HG02884 (cell line): ENCODE results near the gene THRB.
A peak's percentile ranks its signal among the peaks of the same experiment; 100 is the strongest.
"Not testable (repeated sequence)": the region's sequence is repeated elsewhere in the genome, so short reads cannot be mapped to it uniquely, and the experiment has no call there.

Experiments used
- ATAC-seq: cut with Tn5 transposase; IDR thresholded peaks from one replicate; pipeline ENCODE4 v1.9.1; 2021; ENCODE audit warnings: mild to moderate bottlenecking, moderate library complexity; ENCODE audit not compliant: unreplicated experiment

The THRB gene

GRCh38 chr3:24128199-24129005, 366.2 kb downstream of the THRB start:
- no peak for ATAC-seq

DNA sequence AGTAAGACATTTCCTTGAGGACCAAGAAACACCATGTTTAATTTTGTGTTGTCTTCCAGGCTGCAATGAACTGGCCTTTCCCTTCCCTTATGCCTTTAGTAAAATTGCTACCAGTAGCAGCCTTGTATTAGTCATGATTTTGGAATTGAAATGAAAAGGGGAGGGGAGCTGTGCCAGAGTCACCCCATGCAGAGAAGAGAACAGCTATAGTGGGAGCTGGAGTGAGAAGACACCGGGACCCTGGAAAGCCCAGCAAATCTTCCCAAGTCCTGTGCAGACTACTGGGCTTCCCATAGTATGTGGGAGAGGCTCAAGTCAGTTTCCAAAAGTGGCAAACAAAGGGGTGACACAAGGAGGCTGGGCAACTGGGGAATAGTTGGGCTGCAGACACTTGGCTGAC, 371.1 kb downstream of the THRB start:
- no peak for ATAC-seq

GRCh38 chr3:24120434-24120833, 374.2 kb downstream of the THRB start:
- ATAC-seq = no peak

DNA sequence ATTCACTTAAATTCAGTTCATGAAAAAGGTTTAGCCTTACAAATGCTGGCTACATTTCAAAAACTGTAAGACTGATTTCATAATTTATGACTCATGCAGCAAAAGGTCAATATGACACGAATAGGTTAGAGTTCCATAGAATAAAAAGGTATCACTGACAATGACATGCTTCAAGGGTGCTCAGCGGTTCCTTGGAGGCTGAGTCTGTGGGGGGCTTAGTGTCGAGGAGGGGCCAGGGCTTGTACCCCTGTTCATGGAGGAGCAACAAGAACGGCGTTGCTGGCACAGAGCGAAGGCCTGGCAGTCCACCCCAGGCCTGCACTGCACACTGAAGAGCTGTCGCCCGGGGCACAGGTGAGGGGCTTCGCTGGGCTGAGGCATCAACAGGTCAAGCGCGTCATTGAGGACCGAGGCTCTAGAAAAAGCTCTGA, 375.3 kb downstream of the THRB start:
- no peak for ATAC-seq

GRCh38 chr3:24117508-24117907, 377.1 kb downstream of the THRB start:
- ATAC-seq = no peak

GRCh38 chr3:24111711-24112110, 382.9 kb downstream of the THRB start:
- ATAC-seq = no peak

DNA sequence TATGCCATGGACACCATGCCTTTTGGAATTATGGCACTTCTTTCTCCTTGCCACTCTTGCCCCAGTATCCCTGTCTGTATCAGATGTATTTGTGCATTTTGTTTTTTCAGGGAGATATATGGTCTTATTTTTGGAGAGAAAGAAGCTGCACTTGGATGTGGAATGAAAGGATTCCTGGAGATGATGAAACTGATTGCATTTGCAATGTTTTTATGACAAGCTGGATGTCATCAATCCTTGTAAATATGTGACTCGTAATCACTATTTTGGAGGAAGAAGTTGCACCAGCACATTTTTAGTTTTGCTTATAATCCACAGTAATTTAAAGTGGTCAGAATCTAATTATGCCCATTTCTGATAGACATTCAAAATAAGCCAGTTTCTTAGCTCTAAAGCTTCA, 384.6 kb downstream of the THRB start:
- ATAC-seq = no peak

DNA sequence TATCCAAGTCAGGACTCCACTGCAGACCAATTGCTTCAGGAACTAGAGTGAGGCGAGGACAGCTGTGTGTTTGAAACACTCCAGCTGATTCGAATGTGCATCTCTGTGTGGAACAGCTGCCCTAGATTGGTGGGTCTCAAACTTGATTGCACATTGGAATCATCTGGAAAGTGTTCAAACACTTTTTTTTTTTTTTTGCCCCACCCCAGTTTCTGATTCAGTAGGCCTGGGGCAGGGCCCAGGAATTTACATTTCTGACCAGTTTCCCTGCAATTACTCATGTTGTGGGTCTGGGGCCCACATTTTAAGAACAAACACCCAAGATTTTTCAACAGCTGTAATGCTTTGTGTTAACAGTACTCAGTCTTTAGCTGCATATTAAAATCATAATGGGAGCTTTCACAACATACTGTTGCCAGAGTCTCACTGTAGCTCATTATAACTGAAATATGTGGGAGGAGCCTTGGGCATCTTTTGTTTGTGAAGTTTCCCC, 392.9 kb downstream of the THRB start:
- ATAC-seq = no peak

DNA sequence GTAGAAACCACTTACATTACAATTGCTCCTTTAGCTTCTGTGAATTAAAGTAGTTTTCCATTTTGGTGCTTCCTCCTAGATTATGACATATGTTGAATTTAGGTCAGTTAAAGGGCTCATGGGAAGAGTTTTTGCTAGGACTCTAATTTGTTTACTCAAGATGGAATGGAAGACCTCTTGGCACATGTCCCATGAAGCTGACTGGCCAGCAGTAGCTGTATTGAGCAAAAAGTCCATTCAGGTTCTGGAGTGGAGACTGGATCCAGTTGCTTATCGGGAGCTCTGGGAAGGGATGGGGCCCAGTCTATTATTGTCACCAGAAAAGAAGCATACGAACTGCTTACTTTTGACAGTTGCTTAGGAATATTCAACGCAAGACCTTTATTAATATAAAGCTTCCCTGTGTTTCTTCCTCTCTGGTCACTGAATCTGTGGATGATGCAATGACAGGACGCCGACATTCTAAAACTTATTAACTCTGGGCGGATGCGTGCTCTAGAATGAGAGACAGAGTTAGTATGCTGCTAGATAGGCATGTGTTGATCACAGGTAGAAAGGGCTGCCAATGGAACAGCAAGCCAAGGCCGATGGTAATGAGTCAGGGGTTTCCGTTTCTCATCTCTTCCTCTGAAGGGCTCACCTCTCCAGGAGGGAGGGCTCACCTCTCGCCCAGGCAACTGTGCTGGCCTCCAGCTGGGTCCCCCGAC, 393.8 kb downstream of the THRB start:
- no peak for ATAC-seq

DNA sequence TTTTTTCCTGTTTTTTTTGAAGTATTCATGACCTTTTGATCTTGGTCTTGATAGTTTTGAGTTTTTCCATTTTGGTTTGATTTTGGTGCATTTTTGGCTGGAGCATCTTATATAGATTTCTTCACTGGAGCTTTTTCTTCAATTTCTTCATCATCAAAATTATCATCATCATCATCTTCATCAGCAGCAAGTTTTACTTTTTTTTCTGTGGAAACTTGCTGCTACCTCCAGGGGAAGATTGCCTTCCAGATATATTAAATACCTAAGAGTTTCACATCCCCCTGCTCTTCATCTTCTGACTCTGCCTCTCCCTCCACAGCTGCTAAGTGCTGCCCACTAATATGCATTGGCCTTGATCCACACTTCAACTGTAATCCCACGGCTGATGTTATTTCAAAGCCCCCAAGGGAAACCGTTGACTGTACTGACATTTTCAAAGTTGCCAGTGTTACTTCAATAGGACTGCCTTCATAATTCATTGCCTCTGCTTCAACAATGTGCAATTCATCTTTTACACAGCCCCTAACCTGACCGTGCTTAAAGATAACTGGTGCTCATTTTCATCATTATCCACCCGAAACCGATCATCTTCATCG, 397.9 kb downstream of the THRB start:
- no peak for ATAC-seq

DNA sequence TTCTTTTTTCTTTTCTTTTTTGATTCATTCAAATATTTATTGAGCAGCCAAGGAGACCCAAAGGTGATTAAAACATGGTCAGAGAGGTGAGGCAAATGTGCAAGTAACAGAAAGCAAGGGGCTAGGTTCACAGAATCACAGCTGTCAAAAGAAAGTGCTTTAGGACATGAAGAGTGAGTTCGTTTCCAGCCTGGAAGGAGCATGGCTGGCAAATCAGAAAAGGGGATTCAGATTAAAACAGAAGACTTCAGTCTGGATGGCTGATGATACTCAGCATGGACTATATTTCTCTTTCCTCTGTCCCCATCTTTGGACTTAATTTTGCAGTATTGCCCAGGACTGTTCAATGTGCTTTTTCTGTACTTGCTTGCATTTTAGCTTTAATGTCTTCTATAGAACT, 398.4 kb downstream of the THRB start:
- ATAC-seq = no peak

DNA sequence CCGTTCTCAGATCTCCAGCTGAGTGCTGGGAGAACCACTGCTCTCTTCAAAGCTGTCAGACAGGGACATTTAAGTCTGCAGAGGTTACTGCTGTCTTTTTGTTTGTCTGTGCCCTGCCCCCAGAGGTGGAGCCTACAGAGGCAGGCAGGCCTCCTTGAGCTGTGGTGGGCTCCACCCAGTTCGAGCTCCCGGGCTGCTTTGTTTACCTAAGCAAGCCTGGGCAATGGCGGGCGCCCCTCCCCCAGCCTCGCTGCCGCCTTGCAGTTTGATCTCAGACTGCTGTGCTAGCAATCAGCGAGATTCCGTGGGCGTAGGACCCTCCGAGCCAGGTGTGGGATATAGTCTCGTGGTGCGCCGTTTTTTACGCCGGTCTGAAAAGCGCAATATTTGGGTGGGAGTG, 399.8 kb downstream of the THRB start:
- ATAC-seq = not testable (repeated sequence)

GRCh38 chr3:24088782-24089181, 405.9 kb downstream of the THRB start:
- ATAC-seq = peak; percentile 92

GRCh38 chr3:24087469-24087868, 407.2 kb downstream of the THRB start:
- no peak for ATAC-seq

DNA sequence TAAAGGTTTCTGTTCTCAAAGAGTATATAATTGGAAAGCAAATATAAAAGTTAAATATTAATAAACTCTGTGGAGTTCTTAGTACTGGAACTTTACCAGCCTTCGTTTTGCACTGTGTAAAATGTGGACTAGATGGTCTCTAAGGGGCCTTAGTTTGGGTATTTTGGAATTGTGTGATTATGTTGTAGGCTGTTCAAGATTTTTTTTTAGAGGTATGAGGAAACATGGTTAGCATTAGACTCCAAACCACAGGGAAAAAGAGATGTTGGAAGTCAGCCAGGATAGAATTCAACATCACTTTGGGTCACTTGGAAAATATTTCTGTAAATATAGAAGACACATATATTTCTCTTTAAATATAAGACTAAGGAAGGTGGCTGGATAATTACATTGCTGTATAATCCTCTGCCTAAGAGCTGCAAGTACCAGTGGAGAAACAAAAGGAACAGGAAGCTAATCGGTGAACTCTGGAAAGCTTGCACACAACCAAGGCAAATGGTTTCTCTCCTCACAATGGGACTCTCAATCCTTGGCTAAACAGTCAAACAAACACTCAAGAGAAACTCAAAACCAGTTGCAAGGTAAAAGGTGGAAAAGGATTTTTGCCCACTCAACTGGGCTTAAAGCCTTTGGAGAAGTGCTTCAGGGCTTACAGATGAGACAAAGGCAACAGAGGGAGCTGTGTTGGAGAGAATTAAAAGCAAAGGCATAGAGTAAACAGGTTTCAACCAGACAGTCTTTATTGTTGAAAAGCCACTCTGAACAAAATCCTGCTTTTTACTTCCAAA, 407.8 kb downstream of the THRB start:
- no peak for ATAC-seq

DNA sequence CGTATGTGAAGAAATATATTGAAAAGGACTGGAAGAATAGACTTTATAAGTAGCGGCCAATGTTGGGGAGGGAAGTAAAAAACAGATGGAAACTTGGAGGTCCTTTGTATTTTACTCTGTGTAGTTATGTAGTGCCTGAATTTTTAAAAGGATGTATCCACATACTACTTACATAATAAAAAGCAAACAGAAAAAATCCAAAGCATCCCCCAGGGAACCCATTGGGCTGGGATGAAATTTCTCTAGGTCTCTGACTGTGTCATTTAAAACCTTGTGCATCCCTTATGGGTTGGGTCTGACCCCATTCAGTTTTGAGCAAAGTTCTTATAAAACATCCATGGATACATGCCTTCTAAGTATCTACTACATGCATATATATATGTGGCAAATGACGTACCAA, 408.4 kb downstream of the THRB start:
- ATAC-seq = no peak

GRCh38 chr3:24072193-24072592, 422.5 kb downstream of the THRB start:
- no peak for ATAC-seq

DNA sequence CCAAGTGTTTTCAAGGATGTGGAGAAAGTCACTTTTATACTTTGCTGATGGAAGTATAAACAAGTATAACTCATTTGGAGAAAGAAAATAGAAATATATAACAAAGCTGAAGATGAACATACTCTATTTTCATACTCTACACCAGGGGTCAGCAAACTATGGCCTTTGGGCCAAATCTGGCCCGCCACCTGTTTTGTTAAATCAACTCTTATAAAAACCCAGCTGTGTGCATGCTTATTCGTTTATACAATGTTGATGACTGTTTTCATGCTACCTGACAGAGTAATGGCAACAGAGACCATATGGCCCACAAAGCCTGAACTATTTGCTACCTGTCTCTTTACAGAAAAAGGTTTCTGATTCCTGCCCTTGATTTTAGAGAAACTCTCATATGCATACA, 425.6 kb downstream of the THRB start:
- ATAC-seq = no peak

- no peak for ATAC-seq
Measured at GRCh38 chr3:24067483-24067882, 427.2 kb downstream of the THRB start.
